Hepatocyte (in vitro differentiated cells): ENCODE data around the gene KRT23. TPM values are rescaled to one million over a fixed set of nuclear protein-coding genes. Genes with fewer than 3 reads are reported as not detected.

Experiments
- DNase-seq: peaks from one replicate; pipeline ENCODE4 v3.0.0-alpha.2; 2016; ENCODE audit warnings: low spot score
- H2AFZ ChIP-seq: fragments of 200-600 bp; sonication (generic); 2 replicates; pipeline ENCODE4 v1.6.0; 2016; ENCODE audit warnings: antibody characterized with exemption, mild to moderate bottlenecking
- H3K27ac ChIP-seq: fragments of 200-600 bp; sonication (generic); 2 replicates; pipeline ENCODE4 v1.5.1; 2016; ENCODE audit warnings: mild to moderate bottlenecking
- H3K27me3 ChIP-seq: fragments of 200-600 bp; sonication (generic); 2 replicates; pipeline ENCODE4 v1.6.1; 2016
- H3K36me3 ChIP-seq: fragments of 200-600 bp; sonication (generic); replicated peaks from 2 replicates; pipeline ENCODE4 v1.5.1; 2016; ENCODE audit warnings: low read depth; ENCODE audit not compliant: insufficient read depth
- H3K4me1 ChIP-seq: fragments of 200-600 bp; sonication (generic); 2 replicates; pipeline ENCODE4 v1.5.1; 2016; ENCODE audit warnings: mild to moderate bottlenecking, moderate library complexity; ENCODE audit not compliant: insufficient read depth
- H3K4me2 ChIP-seq: fragments of 200-600 bp; sonication (generic); 2 replicates; pipeline ENCODE4 v1.6.0; 2016
- H3K4me3 ChIP-seq: fragments of 200-600 bp; sonication (generic); 2 replicates; pipeline ENCODE4 v1.5.1; 2016; ENCODE audit warnings: mild to moderate bottlenecking
- H3K79me2 ChIP-seq: fragments of 200-600 bp; sonication (generic); 2 replicates; pipeline ENCODE4 v1.6.0; 2017; ENCODE audit warnings: mild to moderate bottlenecking
- H3K9me2 ChIP-seq: fragments of 200-600 bp; sonication (generic); replicated peaks from 2 replicates; pipeline ENCODE4 v1.6.0; 2017; ENCODE audit warnings: mild to moderate bottlenecking; ENCODE audit not compliant: insufficient read depth
- H3K9me3 ChIP-seq: fragments of 200-600 bp; sonication (generic); 2 replicates; pipeline ENCODE4 v1.5.1; 2016; ENCODE audit warnings: low read depth, mild to moderate bottlenecking
- H4K20me1 ChIP-seq: fragments of 200-600 bp; sonication (generic); 2 replicates; pipeline ENCODE4 v1.6.0; 2016; ENCODE audit warnings: mild to moderate bottlenecking; ENCODE audit not compliant: insufficient read depth, poor library complexity, severe bottlenecking
- CTCF ChIP-seq: fragments of 200-600 bp; sonication (generic); IDR thresholded peaks from 2 replicates; pipeline ENCODE4 v1.5.1; 2016; ENCODE audit warnings: antibody characterized with exemption, mild to moderate bottlenecking; ENCODE audit not compliant: poor library complexity
- EZH2 ChIP-seq: fragments of 200-600 bp; sonication (generic); IDR thresholded peaks from 2 replicates; pipeline ENCODE4 v1.6.1; 2016; ENCODE audit warnings: antibody characterized with exemption, mild to moderate bottlenecking, borderline replicate concordance
- EZH2phosphoT487 ChIP-seq: fragments of 200-600 bp; sonication (generic); IDR thresholded peaks from one replicate; pipeline ENCODE4 v1.6.1; 2018; ENCODE audit warnings: antibody characterized with exemption, mild to moderate bottlenecking, low read depth, moderate library complexity; ENCODE audit not compliant: unreplicated experiment, severe bottlenecking
- WGBS: methylation state at CpG from one replicate; pipeline ENCODE4 v1.1.6; 2016; ENCODE audit warnings: low lambda C conversion rate; ENCODE audit errors: missing lambda C conversion rate; 5-methylcytosine and 5-hydroxymethylcytosine counted together
- polyA plus RNA-seq: library from polyadenylated mRNA; unstranded; fragments of >200 nt; fragmentation: Nextera tagmentation; extraction: Ambion mirVana; gene quantifications from 2 replicates; pipeline ENCODE4 v1.2.1, GENCODE V29; 2016
- total RNA-seq: library from RNA; depleted of rRNA; stranded (reverse); fragments of >200 nt; gene quantifications from 2 replicates; pipeline ENCODE4 v1.2.3, GENCODE V29; 2014

KRT23 gene
- total and polyA plus RNA-seq, 2 experiments from 2014 or later = 2.0 to 6.4 TPM

- Histone ChIP-seq H3K36me3 (no peaks in the 10 kb centered on the region), H2AFZ (no peak overlapping the region), H3K27ac (peak overlapping the region; percentile 69), H3K79me2 (no peaks in the 10 kb centered on the region), H3K9me3 (no peaks in the 10 kb centered on the region), H3K9me2 (no peaks in the 10 kb centered on the region), H3K4me2 (peak overlapping the region; percentile 29), H4K20me1 (no peaks in the 10 kb centered on the region), H3K4me1 (peaks cover 22% of the 10 kb centered on the region), H3K27me3 (no peaks in the 10 kb centered on the region), H3K4me3 (no peak overlapping the region)
- no peak for DNase-seq
- TF ChIP-seq EZH2 = no peak
- WGBS = 34% methylated on average over 3 of the region's 3 CpGs
These were observed 1.8 kb downstream of the KRT23 start for GRCh38 chr17:40935624-40936023.

GRCh38 chr17:40932608-40933007 is 4.8 kb downstream of the KRT23 start:
- H3K36me3 ChIP-seq = no peaks in the 10 kb centered on the region
- no peak overlapping the region for H3K4me2 ChIP-seq
- H3K79me2 ChIP-seq = no peaks in the 10 kb centered on the region
- 63% methylated on average over 2 of the region's 2 CpGs for WGBS
- H2AFZ ChIP-seq = no peak overlapping the region
- H3K9me3 ChIP-seq = no peaks in the 10 kb centered on the region
- TF ChIP-seq EZH2 (no peak), EZH2phosphoT487 (no peak), CTCF (no peak)
- no peaks in the 10 kb centered on the region for H4K20me1 ChIP-seq
- DNase-seq = no peak
- H3K27ac ChIP-seq = no peak overlapping the region
- H3K4me1 ChIP-seq = peaks cover 18% of the 10 kb centered on the region
- H3K4me3 ChIP-seq = no peak overlapping the region
- H3K27me3 ChIP-seq = no peaks in the 10 kb centered on the region
- no peaks in the 10 kb centered on the region for H3K9me2 ChIP-seq

GRCh38 chr17:40931311-40931710 is 6.1 kb downstream of the KRT23 start:
- Histone ChIP-seq H3K79me2 (no peaks in the 10 kb centered on the region), H3K4me2 (no peak overlapping the region), H3K9me3 (no peaks in the 10 kb centered on the region), H3K4me3 (no peak overlapping the region), H3K27me3 (no peaks in the 10 kb centered on the region), H3K4me1 (peaks cover 6% of the 10 kb centered on the region), H3K9me2 (no peaks in the 10 kb centered on the region), H4K20me1 (no peaks in the 10 kb centered on the region), H2AFZ (no peak overlapping the region), H3K27ac (no peak overlapping the region), H3K36me3 (no peaks in the 10 kb centered on the region)
- TF ChIP-seq EZH2phosphoT487 = no peak
- TF ChIP-seq EZH2 = no peak
- TF ChIP-seq CTCF = no peak
- DNase-seq = no peak
- 72% methylated on average over 3 of the region's 3 CpGs for WGBS

- H3K4me1 ChIP-seq = peaks cover 5% of the 10 kb centered on the region
- no peak overlapping the region for H3K4me3 ChIP-seq
- no peak overlapping the region for H2AFZ ChIP-seq
- no peaks in the 10 kb centered on the region for H3K9me2 ChIP-seq
- no peak for TF ChIP-seq EZH2phosphoT487
- no peak for TF ChIP-seq CTCF
- no peak for TF ChIP-seq EZH2
- H3K79me2 ChIP-seq = no peaks in the 10 kb centered on the region
- 75% methylated on average over 8 of the region's 8 CpGs for WGBS
- no peak for DNase-seq
- no peak overlapping the region for H3K4me2 ChIP-seq
- H3K9me3 ChIP-seq = no peaks in the 10 kb centered on the region
- H4K20me1 ChIP-seq = no peaks in the 10 kb centered on the region
- no peak overlapping the region for H3K27ac ChIP-seq
- no peaks in the 10 kb centered on the region for H3K27me3 ChIP-seq
- H3K36me3 ChIP-seq = no peaks in the 10 kb centered on the region
These were observed 11.1 kb downstream of the KRT23 start for GRCh38 chr17:40926341-40926740.
